CD4-positive, alpha-beta T cell (primary cell): ENCODE results near the gene SVIL. TPM values are rescaled to one million over a fixed set of nuclear protein-coding genes. Genes with fewer than 3 reads are reported as not detected.
"Not testable (repeated sequence)": the region's sequence is repeated elsewhere in the genome, so short reads cannot be mapped to it uniquely, and the experiment has no call there.

Source experiments
- ATAC-seq: fragments of 200-7000 bp; cut with Tn5 transposase; one replicate; pipeline ENCODE4 v1.10.0; 2022; ENCODE audit warnings: mild to moderate bottlenecking; ENCODE audit not compliant: poor library complexity
- CTCF ChIA-PET: fragments of 350-600 bp; sonication (Branson Sonifier 250); formaldehyde crosslinking; loops from one replicate; lab custom pipeline; 2021; ENCODE audit warnings: antibody characterized with exemption, inconsistent platforms; lab: Charles Lee
- POLR2A ChIA-PET: fragments of 350-600 bp; sonication (Branson Sonifier 250); formaldehyde crosslinking; loops from one replicate; lab custom pipeline; 2021; ENCODE audit warnings: antibody characterized with exemption, inconsistent platforms; lab: Charles Lee
- DNase-seq, 14 experiments: peaks; one replicate each; pipeline ENCODE4 v3.0.0-alpha.2; 2013 to 2020; ENCODE audit warnings: mixed read lengths in 2 of 14
- H3K27ac ChIP-seq, 2 donors: one replicate each; pipeline versions ENCODE4 v1.5.1 to v1.7.0; 2013; ENCODE audit warnings: low read length in 2 of 2, low read depth in 1 of 2, mild to moderate bottlenecking in 1 of 2
- H3K27me3 ChIP-seq, 2 experiments: 1 replicate in 1 of 2; 2 replicates in 1 of 2; pipeline versions ENCODE4 v1.6.1 to v1.7.0; 2013; ENCODE audit warnings: low read length in 2 of 2, control low read depth in 1 of 2, mild to moderate bottlenecking in 1 of 2, moderate library complexity in 1 of 2; ENCODE audit not compliant: insufficient read depth in 2 of 2, control insufficient read depth in 1 of 2
- H3K36me3 ChIP-seq: one replicate; pipeline ENCODE4 v1.6.1; 2013; ENCODE audit warnings: low read length, control low read depth; ENCODE audit not compliant: insufficient read depth
- H3K4me1 ChIP-seq: one replicate; pipeline ENCODE4 v1.6.1; 2013; ENCODE audit warnings: low read length, control low read depth; ENCODE audit not compliant: insufficient read depth
- H3K4me3 ChIP-seq: one replicate; pipeline ENCODE4 v1.5.1; 2013; ENCODE audit warnings: mild to moderate bottlenecking, low read length, moderate library complexity
- H3K9me3 ChIP-seq, 2 experiments: 1 replicate in 1 of 2; 2 replicates in 1 of 2; pipeline versions ENCODE4 v1.6.1 to v1.7.0; 2013; ENCODE audit warnings: low read length in 2 of 2, mild to moderate bottlenecking in 2 of 2, control low read depth in 1 of 2, moderate library complexity in 1 of 2; ENCODE audit not compliant: control insufficient read depth in 1 of 2, insufficient read depth in 1 of 2
- H3K27ac Mint-ChIP-seq: one replicate; pipeline ENCODE4 v1.8.0; 2020; ENCODE audit warnings: mixed read lengths
- H3K27me3 Mint-ChIP-seq: one replicate; pipeline ENCODE4 v1.8.0; 2021; ENCODE audit warnings: mixed read lengths
- H3K36me3 Mint-ChIP-seq: one replicate; pipeline ENCODE4 v1.8.0; 2021; ENCODE audit warnings: low read depth, mixed read lengths
- H3K4me1 Mint-ChIP-seq: one replicate; pipeline ENCODE4 v1.8.0; 2021; ENCODE audit warnings: low read depth, mixed read lengths
- H3K4me3 Mint-ChIP-seq: one replicate; pipeline ENCODE4 v1.8.0; 2020; ENCODE audit warnings: mild to moderate bottlenecking, mixed read lengths
- H3K9me3 Mint-ChIP-seq: one replicate; pipeline ENCODE4 v1.8.0; 2020; ENCODE audit warnings: mixed read lengths
- intact Hi-C, 2 experiments: fragments of 100-400 bp; cut with DNase I in 1 of 2; cut with micrococcal nuclease in 1 of 2; formaldehyde crosslinking; loops; one replicate each; pipeline versions ENCODE4 v1.15.1 to v1.9.0; 2023 to 2025; cut with DNase I, micrococcal nuclease
- total RNA-seq, 174 experiments: library from RNA in 2 of 174; stranded (reverse) in 2 of 174; gene quantifications; one replicate each; pipeline ENCODE4 v1.2.3 and lab custom pipeline; 2021 to 2026
- TF ChIP-seq, protein P1 (sequence below): fragments of 200-600 bp; IDR thresholded peaks from one replicate; pipeline ENCODE4 v1.8.0; 2022; ENCODE audit warnings: antibody characterized with exemption, mild to moderate bottlenecking

The SVIL gene
- total RNA-seq, 2 experiments from 2014 or later: 38.5 to 40.3 TPM

DNA sequence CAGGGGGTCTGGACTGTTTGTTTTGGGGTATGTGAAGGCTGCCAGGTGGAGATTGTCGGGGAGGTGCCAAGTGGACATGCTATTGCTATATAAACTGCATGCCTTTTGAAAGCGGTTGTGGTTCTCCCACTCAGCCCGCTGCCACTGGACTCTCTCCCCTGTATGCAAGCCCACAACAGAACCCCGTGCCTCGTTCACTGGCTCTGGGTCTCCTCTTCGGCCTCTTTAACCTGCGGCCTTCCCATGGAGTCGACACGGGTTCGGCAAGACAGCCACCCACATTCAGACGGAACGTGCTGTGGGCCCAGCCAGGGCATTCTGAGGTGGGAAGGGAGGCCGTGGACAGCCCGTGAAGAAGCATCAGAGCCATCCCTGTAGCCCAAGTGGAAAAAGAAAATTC is 50.3 kb downstream of the SVIL start:
- TF ChIP-seq, protein P1, sequence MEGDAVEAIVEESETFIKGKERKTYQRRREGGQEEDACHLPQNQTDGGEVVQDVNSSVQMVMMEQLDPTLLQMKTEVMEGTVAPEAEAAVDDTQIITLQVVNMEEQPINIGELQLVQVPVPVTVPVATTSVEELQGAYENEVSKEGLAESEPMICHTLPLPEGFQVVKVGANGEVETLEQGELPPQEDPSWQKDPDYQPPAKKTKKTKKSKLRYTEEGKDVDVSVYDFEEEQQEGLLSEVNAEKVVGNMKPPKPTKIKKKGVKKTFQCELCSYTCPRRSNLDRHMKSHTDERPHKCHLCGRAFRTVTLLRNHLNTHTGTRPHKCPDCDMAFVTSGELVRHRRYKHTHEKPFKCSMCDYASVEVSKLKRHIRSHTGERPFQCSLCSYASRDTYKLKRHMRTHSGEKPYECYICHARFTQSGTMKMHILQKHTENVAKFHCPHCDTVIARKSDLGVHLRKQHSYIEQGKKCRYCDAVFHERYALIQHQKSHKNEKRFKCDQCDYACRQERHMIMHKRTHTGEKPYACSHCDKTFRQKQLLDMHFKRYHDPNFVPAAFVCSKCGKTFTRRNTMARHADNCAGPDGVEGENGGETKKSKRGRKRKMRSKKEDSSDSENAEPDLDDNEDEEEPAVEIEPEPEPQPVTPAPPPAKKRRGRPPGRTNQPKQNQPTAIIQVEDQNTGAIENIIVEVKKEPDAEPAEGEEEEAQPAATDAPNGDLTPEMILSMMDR: no peak
- CTCF ChIA-PET: no interaction called here
- intact Hi-C loops: no loop called here
- DNase-seq (no peak), ATAC-seq (no peak)
- peaks cover 15% of the 10 kb centered on the region for H3K36me3 Mint-ChIP-seq
- H3K27ac ChIP-seq: no peak overlapping the region
- POLR2A ChIA-PET: no interaction called here
- no peaks in the 10 kb centered on the region for H3K27me3 ChIP-seq
- H3K36me3 ChIP-seq: no peaks in the 10 kb centered on the region
- peaks cover 8% of the 10 kb centered on the region for H3K4me1 ChIP-seq
- H3K27me3 Mint-ChIP-seq: no peaks in the 10 kb centered on the region
- H3K4me1 Mint-ChIP-seq: peaks cover 11% of the 10 kb centered on the region
- H3K9me3 Mint-ChIP-seq: no peaks in the 10 kb centered on the region
- H3K4me3 ChIP-seq: no peak overlapping the region
- H3K9me3 ChIP-seq: no peaks in the 10 kb centered on the region
- no peak overlapping the region for H3K27ac Mint-ChIP-seq
- H3K4me3 Mint-ChIP-seq: no peak overlapping the region

DNA sequence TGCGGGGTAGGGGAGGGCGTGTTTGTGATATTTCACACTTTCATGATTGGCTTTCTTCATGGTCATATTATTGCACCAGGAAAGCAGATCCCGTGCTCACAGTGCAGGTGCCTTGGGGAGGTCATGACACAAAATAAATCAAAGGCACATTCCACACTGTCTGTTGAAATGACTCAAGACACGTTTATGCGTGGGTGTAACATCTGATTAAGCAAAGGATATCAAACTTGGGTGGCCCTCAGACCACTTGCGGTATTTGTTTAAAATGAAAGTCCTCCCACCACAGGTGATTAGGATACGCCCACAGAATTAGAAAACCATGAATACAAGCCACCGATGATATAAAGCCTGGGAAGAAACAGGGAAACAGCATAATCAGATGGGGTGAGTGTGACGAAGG is 51.1 kb downstream of the SVIL start:
- Mint-ChIP-seq H3K4me1 (peaks cover 11% of the 10 kb centered on the region), H3K36me3 (peaks cover 23% of the 10 kb centered on the region), H3K9me3 (no peaks in the 10 kb centered on the region), H3K27ac (no peak overlapping the region), H3K27me3 (no peaks in the 10 kb centered on the region), H3K4me3 (no peak overlapping the region)
- no peak overlapping the region for H3K4me3 ChIP-seq
- no peak overlapping the region for H3K27ac ChIP-seq
- no peak for DNase-seq
- H3K4me1 ChIP-seq: peaks cover 8% of the 10 kb centered on the region
- no peaks in the 10 kb centered on the region for H3K9me3 ChIP-seq
- CTCF ChIA-PET: no interaction called here
- no peaks in the 10 kb centered on the region for H3K27me3 ChIP-seq
- POLR2A ChIA-PET: no interaction called here
- TF ChIP-seq, protein P1: no peak
- no peak for ATAC-seq
- H3K36me3 ChIP-seq: no peaks in the 10 kb centered on the region
- intact Hi-C loops: no loop called here

DNA sequence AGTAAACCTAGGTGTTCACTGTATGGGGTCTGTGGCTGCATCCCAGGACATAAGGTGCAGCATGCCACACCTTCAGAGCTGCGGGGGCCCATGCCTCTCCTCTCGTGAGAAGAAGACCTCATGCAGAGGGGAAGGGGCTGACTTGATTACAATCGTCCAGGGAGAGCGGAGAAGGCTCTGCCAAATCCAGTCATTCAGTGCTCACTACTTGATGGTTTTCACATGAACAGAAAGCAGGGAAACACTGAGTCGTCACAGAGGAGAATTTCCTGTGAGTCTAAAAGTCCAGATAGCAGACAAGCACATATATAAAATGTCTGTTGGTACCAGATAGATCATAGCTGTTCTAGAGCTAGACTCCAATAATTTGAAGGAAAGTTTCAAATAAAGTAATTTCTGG is 52.0 kb downstream of the SVIL start:
- H3K27me3 ChIP-seq, H3K4me3 Mint-ChIP-seq, H3K9me3 ChIP-seq, H3K36me3 ChIP-seq, H3K9me3 Mint-ChIP-seq, H3K4me3 ChIP-seq, H3K27ac ChIP-seq, ATAC-seq, H3K27me3 Mint-ChIP-seq, DNase-seq, H3K27ac Mint-ChIP-seq, H3K4me1 ChIP-seq, POLR2A ChIA-PET, intact Hi-C loops, CTCF ChIA-PET: not testable (repeated sequence)
- peaks cover 11% of the 10 kb centered on the region for H3K4me1 Mint-ChIP-seq
- peaks cover 29% of the 10 kb centered on the region for H3K36me3 Mint-ChIP-seq

DNA sequence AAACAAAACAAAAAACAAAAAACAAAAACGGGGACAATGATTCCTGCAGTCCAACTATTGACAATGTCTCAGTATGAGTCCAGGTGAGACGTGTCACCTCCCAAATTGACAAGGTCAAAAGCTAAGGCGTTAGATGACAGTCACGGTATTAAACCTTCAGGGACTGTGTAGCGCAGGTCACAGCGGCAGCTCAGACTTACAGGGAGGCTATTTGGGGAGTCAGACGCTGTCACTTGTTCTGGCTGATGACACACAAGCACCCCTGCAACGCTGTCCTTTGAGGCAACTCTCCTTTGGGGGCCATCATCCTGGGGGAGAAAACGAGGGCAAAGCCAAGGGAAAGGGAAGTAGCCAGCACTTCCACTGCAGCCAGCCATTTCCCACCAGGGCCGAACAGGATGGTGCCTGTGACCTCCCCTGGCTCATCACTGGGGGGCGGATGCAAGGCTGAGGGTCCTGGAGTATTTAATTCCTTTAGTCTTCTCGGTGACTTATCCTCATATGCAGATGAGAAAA is 55.3 kb downstream of the SVIL start:
- no peaks in the 10 kb centered on the region for H3K27me3 ChIP-seq
- H3K27ac Mint-ChIP-seq: no peak overlapping the region
- H3K36me3 Mint-ChIP-seq: peaks cover 32% of the 10 kb centered on the region
- no peaks in the 10 kb centered on the region for H3K36me3 ChIP-seq
- no peak for DNase-seq
- no peaks in the 10 kb centered on the region for H3K9me3 ChIP-seq
- TF ChIP-seq, protein P1: no peak
- H3K27ac ChIP-seq: no peak overlapping the region
- H3K27me3 Mint-ChIP-seq: no peaks in the 10 kb centered on the region
- peaks cover 5% of the 10 kb centered on the region for H3K4me1 Mint-ChIP-seq
- POLR2A ChIA-PET: no interaction called here
- no peak for ATAC-seq
- intact Hi-C loops: no loop called here
- H3K9me3 Mint-ChIP-seq: no peaks in the 10 kb centered on the region
- H3K4me1 ChIP-seq: peaks cover 8% of the 10 kb centered on the region
- CTCF ChIA-PET: no interaction called here
- H3K4me3 Mint-ChIP-seq: no peak overlapping the region
- H3K4me3 ChIP-seq: no peak overlapping the region
